ENCODE data around the gene TENM3.

Gene TENM3

DNA sequence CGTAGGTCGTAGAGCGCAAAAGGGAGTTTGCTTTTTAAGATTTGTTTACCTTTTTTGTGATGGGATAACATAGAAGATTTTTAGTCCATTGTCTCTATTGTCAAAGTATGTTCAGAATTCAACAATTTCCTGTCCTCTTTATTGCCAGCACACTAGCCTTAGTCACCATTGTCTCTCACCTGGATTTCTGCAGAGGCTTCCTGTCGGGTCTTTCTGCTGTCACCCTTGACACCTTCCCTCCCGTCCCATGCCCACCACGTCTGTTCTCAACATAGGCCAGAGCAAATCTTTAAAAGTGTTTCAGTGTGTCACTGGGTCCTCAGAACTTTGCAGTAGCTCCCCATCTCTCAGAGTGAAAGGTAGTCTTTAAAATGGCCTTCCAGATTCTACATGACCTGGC lies 323.9 kb downstream of the TENM3 start:
- no peak for DNase-seq (ENCODE audit: low spot score)

DNA sequence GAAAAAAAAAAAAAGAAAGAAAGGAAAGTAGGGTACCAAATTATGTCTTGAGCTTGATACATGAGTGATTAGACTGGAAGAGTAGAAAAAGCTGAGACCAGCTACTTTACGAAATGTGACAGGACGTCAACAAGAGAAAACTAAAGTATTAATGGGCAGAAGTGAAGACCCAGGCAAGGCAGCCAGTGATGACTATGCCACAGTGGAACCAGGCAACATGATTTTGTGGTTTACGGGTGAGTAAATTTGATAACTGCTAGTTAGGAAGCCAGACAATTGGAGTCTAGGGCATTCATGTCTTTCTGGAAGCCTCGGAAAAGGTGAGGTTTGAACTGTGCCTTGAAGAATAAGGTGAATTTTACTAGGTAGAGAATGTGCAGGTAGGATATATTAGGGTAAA lies 326.4 kb downstream of the TENM3 start:
- no peak for DNase-seq (ENCODE audit: low spot score)

- no peak for DNase-seq (ENCODE audit: low spot score)
These were observed 331.5 kb downstream of the TENM3 start for GRCh38 chr4:182574706-182575105.

- DNase-seq (ENCODE audit: low spot score) = no peak
These were observed 332.0 kb downstream of the TENM3 start for GRCh38 chr4:182575225-182575624.

- no peak for DNase-seq (ENCODE audit: low spot score)
These were observed 333.5 kb downstream of the TENM3 start for GRCh38 chr4:182576601-182577289.

- DNase-seq (ENCODE audit: low spot score) = no peak
These were observed 334.2 kb downstream of the TENM3 start for GRCh38 chr4:182577411-182577810.

- DNase-seq (ENCODE audit: low spot score) = no peak
These were observed 335.2 kb downstream of the TENM3 start for GRCh38 chr4:182578402-182578801.

- DNase-seq (ENCODE audit: low spot score) = no peak
These were observed 339.0 kb downstream of the TENM3 start for GRCh38 chr4:182582245-182582644.

- DNase-seq (ENCODE audit: low spot score) = no peak
These were observed 340.7 kb downstream of the TENM3 start for GRCh38 chr4:182583703-182584415.

DNA sequence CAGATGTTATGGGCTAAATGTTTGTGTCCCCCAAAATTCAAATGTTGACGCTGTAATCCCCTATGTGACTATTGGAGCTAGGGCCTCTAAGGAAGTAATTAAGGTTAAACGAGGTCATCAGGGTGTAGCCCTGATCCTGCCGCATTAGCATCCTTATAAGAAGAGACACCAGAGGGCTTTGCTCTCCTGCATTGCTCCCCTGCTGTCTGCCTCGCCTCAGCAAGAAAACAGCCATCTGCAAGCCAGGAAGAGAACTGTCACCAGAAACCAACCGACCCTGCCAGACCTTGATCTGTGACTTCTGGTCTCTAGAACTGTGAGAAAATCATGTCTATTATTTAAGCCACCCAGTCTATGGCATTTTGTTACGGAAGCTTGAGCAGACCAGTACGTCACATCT lies 342.1 kb downstream of the TENM3 start:
- DNase-seq (ENCODE audit: low spot score) = peak; percentile 18

DNA sequence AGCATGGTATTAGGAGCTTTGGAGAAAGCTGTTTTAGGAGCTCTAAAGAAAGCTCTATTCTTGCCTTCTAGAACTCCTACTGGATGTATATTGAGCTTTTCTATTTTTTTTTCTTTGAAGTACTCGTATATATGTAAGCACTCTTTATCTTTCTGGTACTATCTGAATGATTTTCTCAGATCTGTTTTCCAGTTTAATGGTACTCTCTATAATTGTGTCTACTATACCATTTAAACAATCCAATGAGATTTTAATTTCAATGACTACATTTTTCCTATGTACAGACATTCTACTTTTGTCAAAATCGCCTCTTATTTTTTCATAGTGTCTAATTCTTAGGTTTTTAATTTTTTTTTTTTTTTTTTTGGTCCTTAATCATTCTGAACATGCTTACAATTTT lies 345.9 kb downstream of the TENM3 start:
- DNase-seq (ENCODE audit: low spot score) = no peak

- no peak for DNase-seq (ENCODE audit: low spot score)
These were observed 350.2 kb downstream of the TENM3 start for GRCh38 chr4:182593402-182593801.

GRCh38 chr4:182593864-182594263 lies 350.7 kb downstream of the TENM3 start:
- DNase-seq (ENCODE audit: low spot score) = no peak

- no peak for DNase-seq (ENCODE audit: low spot score)
These were observed 356.9 kb downstream of the TENM3 start for GRCh38 chr4:182600093-182600492.

DNA sequence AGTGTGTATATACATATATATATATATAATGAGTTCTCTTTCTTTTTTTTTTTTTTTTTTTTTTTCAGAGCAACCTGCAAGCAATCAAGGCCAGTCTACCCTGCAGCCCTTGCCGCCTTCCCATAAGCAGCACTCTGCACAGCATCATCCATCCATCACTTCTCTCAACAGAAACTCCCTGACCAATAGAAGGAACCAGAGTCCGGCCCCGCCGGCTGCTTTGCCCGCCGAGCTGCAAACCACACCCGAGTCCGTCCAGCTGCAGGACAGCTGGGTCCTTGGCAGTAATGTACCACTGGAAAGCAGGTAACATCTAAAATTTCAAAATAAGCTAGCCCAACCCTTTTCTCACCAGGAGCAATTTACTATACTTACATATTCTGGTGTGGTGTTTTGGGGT lies 357.7 kb downstream of the TENM3 start:
- no peak for DNase-seq (ENCODE audit: low spot score)

- no peak for DNase-seq (ENCODE audit: low spot score)
These were observed 361.0 kb downstream of the TENM3 start for GRCh38 chr4:182604161-182604622.

GRCh38 chr4:182604953-182605352 lies 361.8 kb downstream of the TENM3 start:
- DNase-seq (ENCODE audit: low spot score) = no peak

DNA sequence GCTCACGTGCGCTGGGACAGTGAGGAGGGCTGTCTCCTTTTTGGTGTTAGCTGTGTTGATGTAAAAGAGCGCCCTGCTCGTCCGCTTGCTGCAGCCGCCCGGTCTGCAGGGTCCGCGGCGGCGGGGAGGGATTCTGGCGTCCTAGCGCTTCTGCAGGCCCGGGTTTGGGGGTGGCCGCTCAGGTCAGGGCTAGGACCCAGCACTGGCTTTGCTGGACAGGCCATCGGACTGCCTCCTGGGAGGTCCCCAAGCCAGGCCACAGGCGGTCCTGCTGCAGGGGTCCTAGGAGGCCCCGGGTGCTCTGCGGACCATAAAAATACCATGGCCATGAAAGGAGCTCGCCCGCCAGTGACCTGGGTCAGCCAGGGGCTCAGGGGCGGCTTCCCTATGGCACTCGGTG lies 365.3 kb downstream of the TENM3 start:
- DNase-seq (ENCODE audit: low spot score) = no peak

GRCh38 chr4:182616476-182616875 lies 373.3 kb downstream of the TENM3 start:
- no peak for DNase-seq (ENCODE audit: low spot score)

DNA sequence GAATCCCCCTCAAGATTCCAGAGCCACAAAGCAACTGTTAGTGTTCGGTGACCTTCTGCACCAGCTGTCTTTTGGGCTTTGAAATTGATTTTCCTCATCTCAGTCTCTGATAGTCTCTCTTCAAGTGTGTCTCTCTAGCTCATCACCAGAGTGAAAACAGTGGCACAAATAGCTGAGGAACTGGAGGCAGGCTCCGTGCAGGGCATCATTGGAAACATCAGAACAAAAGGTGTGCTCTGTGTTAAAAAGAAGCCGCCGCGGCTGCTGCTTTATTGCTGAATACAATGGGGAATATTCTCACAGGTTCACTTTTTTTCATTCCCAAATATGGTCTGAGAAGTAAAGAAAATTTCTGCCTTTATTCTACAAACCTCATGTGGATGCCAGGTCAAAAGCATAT lies 376.5 kb downstream of the TENM3 start:
- no peak for DNase-seq (ENCODE audit: low spot score)

- no peak for DNase-seq (ENCODE audit: low spot score)
These were observed 377.1 kb downstream of the TENM3 start for GRCh38 chr4:182620111-182620980.

GRCh38 chr4:182624281-182624680 lies 381.1 kb downstream of the TENM3 start:
- DNase-seq (ENCODE audit: low spot score) = no peak

DNA sequence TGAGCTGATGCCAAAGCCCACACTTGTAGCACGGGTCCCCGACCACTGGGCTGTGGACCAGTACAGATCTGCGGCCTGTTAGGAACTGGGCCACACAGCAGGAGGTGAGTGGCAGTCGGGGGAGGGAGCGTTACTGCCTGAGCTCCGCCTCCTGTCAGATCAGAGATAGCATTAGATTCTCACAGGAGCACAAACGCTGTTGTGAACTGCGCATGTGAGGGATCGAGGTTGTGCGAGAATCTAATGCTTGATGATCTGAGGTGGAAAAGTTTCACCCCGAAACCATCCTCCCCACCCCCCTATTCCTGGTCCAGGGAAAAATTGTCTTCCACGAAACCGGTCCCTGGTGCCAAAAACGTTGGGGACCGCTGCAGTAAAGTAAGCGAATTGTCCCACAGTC lies 382.0 kb downstream of the TENM3 start:
- no peak for DNase-seq (ENCODE audit: low spot score)
